GM12878 (cell line): ENCODE data around the gene TFRC. TPM values are rescaled to one million over a fixed set of nuclear protein-coding genes. Genes with fewer than 3 reads are reported as not detected.

Source experiments
- ATAC-seq: fragments of 200-7000 bp; cut with Tn5 transposase; 3 replicates; pipeline ENCODE4 v1.9.1; 2020; ENCODE audit warnings: mild to moderate bottlenecking, moderate library complexity
- BruUV-seq: library from RNA; stranded (reverse); fragments of 400-500 nt; replicated peaks from 2 replicates; lab custom pipeline; 2021; lab: Mats Ljungman, UMichigan
- CTCF ChIA-PET: fragments of 300-600 bp; sonication (Branson Sonifier 250); formaldehyde crosslinking; extraction: SDS; loops from one replicate; lab custom pipeline; 2021; ENCODE audit warnings: inconsistent platforms; lab: Yijun Ruan, JAX
- POLR2A ChIA-PET: fragments of 350-600 bp; formaldehyde crosslinking; extraction: SDS; loops from one replicate; lab custom pipeline; 2021; ENCODE audit warnings: inconsistent platforms; lab: Charles Lee
- RAD21 ChIA-PET: fragments of 300-600 bp; sonication (Branson Sonifier 250); formaldehyde crosslinking; loops from one replicate; lab custom pipeline; 2023; ENCODE audit warnings: antibody characterized with exemption; ENCODE audit not compliant: unreplicated experiment; lab: Charles Lee
- SMC1A ChIA-PET: fragments of 300-600 bp; sonication (Branson Sonifier 250); formaldehyde crosslinking; loops from one replicate; lab custom pipeline; 2023; ENCODE audit not compliant: unreplicated experiment, uncharacterized antibody; lab: Charles Lee
- DNase-seq: peaks from one replicate; pipeline ENCODE4 v3.0.0-alpha.2; 2011; ENCODE audit warnings: low read depth, low spot score
- FAIRE-seq: peaks from 3 replicates; lab custom pipeline; 2011; peaks lifted over from hg19 to GRCh38; lab: Jason Lieb, UNC
- H2AFZ ChIP-seq: 2 replicates; pipeline ENCODE4 v1.6.0; 2011; ENCODE audit warnings: low read depth, low read length, control low read depth; ENCODE audit not compliant: control insufficient read depth
- H3K27ac ChIP-seq: 2 replicates; pipeline ENCODE4 v1.5.1; 2011; ENCODE audit warnings: control low read depth; ENCODE audit not compliant: control insufficient read depth, insufficient read depth
- H3K27me3 ChIP-seq, 2 experiments: replicated peaks in 1 of 2; 2 replicates each; pipeline versions ENCODE4 v1.6.0 to v1.6.1; 2011; ENCODE audit warnings: low read length in 1 of 2; ENCODE audit not compliant: control insufficient read depth in 2 of 2, insufficient read depth in 2 of 2
- H3K36me3 ChIP-seq, 2 experiments: 2 replicates each; pipeline ENCODE4 v1.5.1; 2011; ENCODE audit warnings: low read length in 1 of 2; ENCODE audit not compliant: control insufficient read depth in 2 of 2, insufficient read depth in 2 of 2
- H3K4me1 ChIP-seq: 2 replicates; pipeline ENCODE4 v1.6.1; 2011; ENCODE audit warnings: mild to moderate bottlenecking, low read length, moderate library complexity, mixed read lengths; ENCODE audit not compliant: control insufficient read depth, insufficient read depth
- H3K4me2 ChIP-seq: 2 replicates; pipeline ENCODE4 v1.6.0; 2011; ENCODE audit warnings: control low read depth; ENCODE audit not compliant: control insufficient read depth, insufficient read depth
- H3K4me3 ChIP-seq: fragments of 200-600 bp; sonication (generic); 2 replicates; pipeline ENCODE4 v1.5.1; 2016
- H3K79me2 ChIP-seq: 2 replicates; pipeline ENCODE4 v1.6.0; 2011; ENCODE audit warnings: low read length; ENCODE audit not compliant: control insufficient read depth, insufficient read depth
- H3K9ac ChIP-seq: 2 replicates; pipeline ENCODE4 v1.8.0; 2011; ENCODE audit warnings: low read length, control low read depth, mixed read lengths; ENCODE audit not compliant: control insufficient read depth, insufficient read depth
- H3K9me3 ChIP-seq: replicated peaks from 3 replicates; pipeline ENCODE4 v1.5.1; 2011; ENCODE audit warnings: mild to moderate bottlenecking, low read length; ENCODE audit not compliant: control insufficient read depth, insufficient read depth
- H4K20me1 ChIP-seq: 2 replicates; pipeline ENCODE4 v1.6.0; 2011; ENCODE audit not compliant: control insufficient read depth, insufficient read depth
- BCL11A ChIP-seq: IDR thresholded peaks from 2 replicates; pipeline ENCODE4 v1.6.1; 2011; ENCODE audit warnings: low read depth, low read length
- CBFB ChIP-seq: IDR thresholded peaks from 2 replicates; pipeline ENCODE4 v1.6.1; 2016; ENCODE audit warnings: antibody characterized with exemption, low read depth
- POLR2AphosphoS2 ChIP-seq: IDR thresholded peaks from 2 replicates; pipeline ENCODE4 v1.6.1; 2011; ENCODE audit warnings: low read depth, mild to moderate bottlenecking, low read length, improper control_type of control experiment, moderate library complexity
- POLR2AphosphoS5 ChIP-seq: IDR thresholded peaks from 2 replicates; pipeline ENCODE4 v1.6.1; 2011; ENCODE audit warnings: mild to moderate bottlenecking, low read length, inconsistent platforms
- TCF7 ChIP-seq: IDR thresholded peaks from 2 replicates; pipeline ENCODE4 v1.6.1; 2014; ENCODE audit warnings: antibody characterized with exemption, borderline replicate concordance
- ZNF687 ChIP-seq: fragments of 450-650 bp; IDR thresholded peaks from 2 replicates; pipeline ENCODE4 v1.6.1; 2017; ENCODE audit warnings: mild to moderate bottlenecking, moderate library complexity
- ZSCAN29 ChIP-seq: fragments of 450-650 bp; IDR thresholded peaks from 2 replicates; pipeline ENCODE4 v1.6.1; 2017; ENCODE audit warnings: mild to moderate bottlenecking, moderate library complexity
- WGBS: methylation state at CpG from one replicate; pipeline ENCODE4 v1.1.6; 2016; ENCODE audit warnings: low lambda C conversion rate; ENCODE audit not compliant: insufficient replicate concordance, insufficient coverage; ENCODE audit errors: missing lambda C conversion rate; 5-methylcytosine and 5-hydroxymethylcytosine counted together
- in situ Hi-C: fragments of 300-500 bp; cut with MboI; formaldehyde crosslinking; loops from 9 replicates; pipeline ENCODE4 v1.14.3; 2018; ENCODE audit warnings: mixed read lengths
- intact Hi-C: fragments of 100-400 bp; cut with micrococcal nuclease; formaldehyde crosslinking; loops from one replicate; pipeline ENCODE4 v1.14.2; 2022; ENCODE audit not compliant: unreplicated experiment
- polyA plus RNA-seq, 11 experiments: library from polyadenylated mRNA; depleted of rRNA in 4 of 11; unstranded in 6 of 11; stranded (reverse) in 5 of 11; fragments of >200 nt; fragmentation: Nextera tagmentation in 4 of 11; fragmentation: Illumina TruSeq in 1 of 11; extraction: Ambion mirVana in 4 of 11; extraction: Trizol in 1 of 11; gene quantifications; 1 replicate in 1 of 11; 2 replicates in 10 of 11; pipeline versions ENCODE4 v1.2.1 to v1.2.3, GENCODE V29; 2011 to 2016; ENCODE audit warnings: inconsistent platforms in 2 of 11, missing spikeins in 2 of 11, low read depth in 1 of 11
- total RNA-seq, 4 experiments: library from RNA; depleted of rRNA in 3 of 4; stranded (reverse); fragments of >200 nt in 3 of 4; fragmentation: Illumina TruSeq in 1 of 4; extraction: Trizol in 1 of 4; gene quantifications; 2 replicates each; pipeline versions ENCODE4 v1.2.1 to v1.2.3, GENCODE V29; 2013 to 2021

Gene TFRC
- total and polyA plus RNA-seq, 10 of the 15 experiments (the other 5 are each of a cell fraction or from before 2014, with no cell fraction given): 123 to 526 (median 316) TPM

GRCh38 chr3:196054661-196055060 is 27.2 kb downstream of the TFRC start:
- RAD21 ChIA-PET: no interaction called here
- Histone ChIP-seq H3K4me1 (no peaks in the 10 kb centered on the region), H3K79me2 (no peaks in the 10 kb centered on the region), H4K20me1 (no peaks in the 10 kb centered on the region)
- TF ChIP-seq ZSCAN29 (no peak), POLR2AphosphoS5 (0 out of 2 replicates have a peak, but pooled peaks have one; percentile 25), BCL11A (no peak), CBFB (no peak), POLR2AphosphoS2 (no peak; the same call in 1 of the 2 replicates), ZNF687 (no peak), TCF7 (no peak)
- TF ChIP-seq, all 136 proteins: peak for 1
- Histone ChIP-seq H3K4me3 (no peak overlapping the region), H3K36me3 (peaks cover 33 to 64% of the 10 kb centered on the region in 2 experiments), H3K4me2 (no peak overlapping the region), H2AFZ (no peak overlapping the region), H3K9me3 (no peaks in the 10 kb centered on the region), H3K27me3 (no peaks in the 10 kb centered on the region), H3K27ac (no peak overlapping the region), H3K9ac (no peak overlapping the region)
- intact Hi-C loops (no loop called here), in situ Hi-C loops (no loop called here)
- no peak for FAIRE-seq
- SMC1A ChIA-PET: interaction anchor here (0.9 to 4.1 kb wide), 3 partner anchors 15 to 19 kb away, joined by 3 to 18 read pairs (median 3); no protein-coding TSS in a partner anchor
- CTCF ChIA-PET: interaction anchor here (2.1 kb wide), 1 partner anchor 19 kb away, joined by 7 read pairs; no protein-coding TSS in a partner anchor
- TSS peak; percentile 1 for BruUV-seq
- DNase-seq: no peak
- 93% methylated on average over 10 of the region's 10 CpGs for WGBS
- ATAC-seq: no peak
- POLR2A ChIA-PET: interaction anchor here (0.5 kb wide), 1 partner anchor 24 kb away, joined by 4 read pairs; no protein-coding TSS in a partner anchor
